HG03460 (cell line): ENCODE results near the gene MST1R.
"Not testable (repeated sequence)": the region's sequence is repeated elsewhere in the genome, so short reads cannot be mapped to it uniquely, and the experiment has no call there.

Experiments used
- ATAC-seq: cut with Tn5 transposase; IDR thresholded peaks from one replicate; pipeline ENCODE4 v1.9.1; 2021; ENCODE audit not compliant: unreplicated experiment

Gene MST1R

GRCh38 chr3:49903451-49904424, at the start of gene MST1R:
Gene MST1R (minus strand): TSS chr3:49903873. CDS start chr3:49903609, 264 bp downstream.
- peak; percentile 75 for ATAC-seq

GRCh38 chr3:49952924-49953323, 49.3 kb upstream of the MST1R start:
- no peak for ATAC-seq

DNA sequence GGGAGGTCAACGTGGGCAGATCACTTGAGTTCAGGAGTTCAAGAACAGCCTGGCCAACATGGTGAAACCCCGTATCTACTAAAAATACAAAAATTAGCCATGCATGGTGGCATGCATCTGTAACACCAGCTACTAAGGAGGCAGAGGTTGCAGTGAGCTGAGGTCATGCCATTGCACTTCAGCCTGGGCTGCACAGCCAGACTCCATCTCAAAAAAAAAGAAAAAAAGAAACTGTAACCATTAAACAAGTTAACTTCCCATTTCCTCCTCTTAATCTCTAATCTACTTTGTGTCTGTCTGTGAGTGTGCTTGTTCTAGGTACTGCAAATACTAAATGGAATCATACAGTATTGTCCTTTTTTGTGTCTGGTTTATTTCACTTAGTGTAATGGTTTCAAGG, 39.0 kb upstream of the MST1R start:
- ATAC-seq: no peak

GRCh38 chr3:49940667-49941249, 37.1 kb upstream of the MST1R start:
- ATAC-seq: no peak

GRCh38 chr3:49939858-49940666, 36.4 kb upstream of the MST1R start, which contains the start of gene RBM6:
Gene RBM6 (plus strand): TSS chr3:49940150. CDS start chr3:49962642, 22,492 bp downstream.
- peak; percentile 92 for ATAC-seq

DNA sequence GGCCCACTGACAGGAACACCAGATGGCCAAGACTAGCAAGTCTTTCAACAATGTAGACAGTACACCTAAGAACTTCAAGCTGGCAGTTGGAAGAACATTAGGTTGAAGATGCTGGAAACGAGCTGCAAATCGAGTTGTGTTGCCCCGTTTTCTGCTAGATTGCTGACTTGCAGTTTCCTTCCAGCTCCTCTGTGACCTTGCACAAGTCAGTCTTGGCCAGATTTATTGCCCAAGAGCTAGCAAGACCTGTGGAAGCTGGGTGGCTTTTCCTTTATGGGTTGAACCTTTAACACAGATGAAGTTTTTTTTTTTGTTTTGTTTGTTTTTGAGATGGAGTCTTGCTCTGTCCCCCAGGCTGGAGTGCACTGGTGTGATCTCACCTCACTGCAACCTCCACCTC, 33.4 kb upstream of the MST1R start:
- no peak for ATAC-seq

DNA sequence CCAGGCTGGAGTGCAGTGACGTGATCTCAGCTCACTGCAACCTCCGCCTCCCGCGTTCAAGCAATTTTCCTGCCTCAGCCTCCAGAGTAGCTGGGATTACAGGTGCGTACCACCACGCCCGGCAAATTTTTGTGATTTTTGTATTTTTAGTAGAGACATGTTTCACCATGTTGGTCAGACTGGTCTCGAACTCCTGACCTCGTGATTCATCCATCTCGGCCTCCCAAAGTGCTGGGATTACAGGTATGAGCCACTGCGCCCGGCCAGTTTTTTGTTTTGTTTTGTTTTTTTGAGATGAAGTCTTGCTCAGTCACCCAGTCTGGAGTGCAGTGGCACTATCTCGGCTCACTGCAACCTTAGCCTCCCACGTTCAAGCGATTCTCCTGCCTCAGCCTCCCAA, 28.6 kb upstream of the MST1R start:
- not testable (repeated sequence) for ATAC-seq

DNA sequence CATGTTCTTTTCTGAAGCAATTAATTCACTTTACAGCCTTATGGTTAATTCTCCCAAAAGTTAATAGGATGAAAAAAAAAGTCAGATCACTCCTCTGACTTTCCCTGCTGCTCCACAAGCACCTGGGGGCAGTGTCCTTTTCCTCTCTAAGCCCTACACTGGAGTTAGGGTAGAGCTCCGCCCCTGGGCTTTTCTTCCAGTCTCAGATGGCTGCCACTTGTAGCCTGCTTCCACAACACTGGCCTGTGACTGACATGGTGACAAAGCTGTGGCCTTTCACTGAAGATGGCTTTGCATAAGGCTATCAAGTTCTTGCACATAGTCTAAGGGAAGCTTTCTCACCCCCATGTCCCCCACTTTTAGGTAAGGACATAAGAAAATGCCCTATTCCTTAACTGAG, 27.2 kb upstream of the MST1R start:
- no peak for ATAC-seq

GRCh38 chr3:49930168-49930690, 26.6 kb upstream of the MST1R start:
- ATAC-seq: no peak

- ATAC-seq: peak; percentile 82
Observed at GRCh38 chr3:49929291-49930167, 25.9 kb upstream of the MST1R start, which contains the start of gene MON1A. Gene MON1A (minus strand): TSS chr3:49929811. CDS start chr3:49913346, 16,465 bp downstream.

DNA sequence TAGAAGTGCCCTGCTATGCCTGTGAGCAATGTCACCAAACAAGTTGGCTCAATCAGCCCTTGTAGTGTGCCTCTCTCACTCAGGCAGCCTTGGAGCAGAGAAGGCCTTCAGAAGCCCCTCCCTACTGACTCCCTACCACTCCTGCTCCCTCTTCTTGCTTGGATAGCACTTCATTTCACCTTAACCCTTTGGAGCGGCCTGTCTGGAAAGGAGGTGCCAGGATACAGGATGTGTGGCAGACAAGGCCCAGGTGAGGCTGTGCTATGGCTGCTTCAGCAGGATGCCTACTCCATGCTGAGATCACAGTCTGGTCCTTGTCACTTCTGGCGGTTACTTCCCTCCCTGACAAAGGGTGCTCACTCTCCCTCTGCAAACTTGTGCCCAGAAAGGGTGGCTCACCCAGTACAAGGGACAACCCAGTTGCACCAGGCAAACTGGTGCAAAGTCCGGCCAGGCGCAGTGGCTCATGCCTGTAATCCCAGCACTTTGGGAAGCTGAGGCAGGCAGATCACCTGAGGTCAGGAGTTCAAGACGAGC, 24.9 kb upstream of the MST1R start:
- ATAC-seq: no peak

DNA sequence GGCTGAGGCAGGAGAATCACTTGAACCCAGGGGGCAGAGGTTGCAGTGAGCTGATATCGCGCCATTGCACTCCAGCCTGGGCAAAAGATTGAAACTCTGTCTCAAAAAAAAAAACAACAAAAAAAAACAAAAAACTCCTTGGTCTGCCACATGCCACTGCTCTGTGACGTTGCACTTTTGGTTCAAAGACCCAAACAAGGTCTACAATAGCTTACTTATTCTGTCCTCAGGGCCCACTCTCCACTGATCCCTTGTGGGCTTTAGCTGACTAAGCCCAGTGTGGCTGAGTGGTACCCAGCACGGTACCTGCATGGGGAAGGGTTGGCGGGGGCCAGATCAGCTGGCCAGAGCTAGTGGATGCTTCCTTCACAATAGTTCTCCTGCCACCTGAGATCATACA, 24.1 kb upstream of the MST1R start:
- no peak for ATAC-seq

GRCh38 chr3:49926117-49926728, 22.6 kb upstream of the MST1R start:
- no peak for ATAC-seq

DNA sequence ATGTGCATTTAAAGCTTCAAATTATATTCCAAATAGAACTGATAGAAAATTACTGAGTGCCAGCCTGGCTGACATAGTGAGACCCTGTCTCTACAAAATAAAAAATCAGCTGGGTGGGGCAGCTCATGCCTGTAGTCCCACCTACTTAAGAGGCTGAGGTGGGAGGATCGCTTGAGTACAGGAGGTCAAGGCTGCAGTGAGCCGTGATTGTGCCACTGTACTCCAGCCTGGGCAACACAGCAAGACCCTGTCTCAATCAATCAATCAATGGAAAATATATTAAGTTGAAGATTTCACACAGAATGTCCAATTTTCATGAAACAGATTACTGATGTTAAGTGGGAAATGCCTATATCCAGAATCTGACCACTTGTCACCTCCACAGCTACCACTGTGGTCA, 21.8 kb upstream of the MST1R start:
- ATAC-seq: no peak

DNA sequence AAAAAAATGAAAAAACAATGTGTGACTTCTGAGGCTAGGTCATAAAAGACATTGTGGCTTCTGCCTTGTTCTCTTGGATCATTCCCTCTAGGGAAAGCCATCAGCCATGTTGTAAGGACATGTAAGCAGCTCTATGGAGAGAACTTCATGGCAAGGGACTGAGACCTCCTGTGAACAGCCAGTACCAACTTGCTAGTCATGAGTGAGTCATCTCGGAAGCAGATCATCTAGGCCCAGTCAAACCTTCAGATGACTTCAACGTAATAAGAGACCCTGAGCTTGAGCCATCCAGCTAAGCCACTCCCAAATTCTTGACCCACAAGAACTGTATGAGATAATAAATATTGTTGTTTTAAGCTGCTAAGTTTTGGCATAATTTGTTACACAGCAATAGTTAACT, 21.0 kb upstream of the MST1R start:
- ATAC-seq: no peak

DNA sequence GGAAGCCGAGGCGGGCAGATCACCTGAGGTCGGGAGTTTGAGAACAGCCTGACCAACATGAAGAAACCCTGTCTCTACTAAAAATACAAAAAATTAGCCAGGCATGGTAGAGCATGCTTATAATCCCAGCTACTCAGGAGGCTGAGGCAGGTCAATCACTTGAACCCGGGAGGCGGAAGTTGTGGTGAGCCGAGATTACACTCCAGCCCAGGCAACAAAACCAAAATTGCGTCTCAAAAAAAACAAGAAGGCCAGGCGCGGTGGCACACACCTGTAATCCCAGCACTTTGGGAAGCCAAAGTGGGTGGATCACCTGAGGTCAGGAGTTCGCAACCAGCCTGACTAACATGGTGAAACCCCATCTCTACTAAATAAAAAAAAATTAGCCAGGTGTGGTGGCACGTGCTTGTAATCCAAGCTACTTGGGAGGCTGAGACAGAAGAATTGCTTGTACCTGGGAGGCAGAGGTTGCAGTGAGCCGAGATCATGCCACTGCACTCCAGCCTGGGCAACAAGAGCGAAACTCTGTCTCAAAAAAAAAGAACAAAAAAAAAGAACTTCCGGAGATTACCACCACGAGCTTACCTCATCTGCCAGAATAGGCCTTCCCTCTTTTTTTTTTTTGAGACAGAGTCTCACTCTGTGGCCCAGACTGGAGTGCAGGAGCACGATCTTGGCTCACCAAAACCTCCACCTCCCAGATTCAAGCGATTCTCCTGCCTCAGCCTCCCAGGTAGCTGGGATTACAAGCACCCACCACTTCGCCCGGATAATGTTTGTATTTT, 14.3 kb upstream of the MST1R start:
- not testable (repeated sequence) for ATAC-seq

DNA sequence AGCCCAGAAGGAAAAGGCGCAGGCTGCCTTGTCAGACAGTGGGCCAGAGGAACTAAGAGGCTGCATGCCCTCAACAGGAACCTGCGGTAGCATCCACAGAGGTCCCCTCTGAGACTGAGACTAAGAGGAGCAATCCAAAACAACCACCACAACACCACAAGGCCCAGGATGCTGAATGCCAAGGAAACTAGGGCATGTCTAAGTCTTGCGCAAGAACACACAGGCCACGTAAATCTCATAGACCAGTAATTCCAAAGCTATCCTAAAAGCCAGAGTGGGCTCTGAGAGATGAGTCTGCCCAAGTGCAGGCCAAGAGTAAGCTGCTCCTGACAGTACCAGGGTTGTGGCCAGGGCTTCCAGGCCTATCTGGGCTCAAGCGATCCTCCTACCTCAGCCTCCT, 13.0 kb upstream of the MST1R start:
- no peak for ATAC-seq

DNA sequence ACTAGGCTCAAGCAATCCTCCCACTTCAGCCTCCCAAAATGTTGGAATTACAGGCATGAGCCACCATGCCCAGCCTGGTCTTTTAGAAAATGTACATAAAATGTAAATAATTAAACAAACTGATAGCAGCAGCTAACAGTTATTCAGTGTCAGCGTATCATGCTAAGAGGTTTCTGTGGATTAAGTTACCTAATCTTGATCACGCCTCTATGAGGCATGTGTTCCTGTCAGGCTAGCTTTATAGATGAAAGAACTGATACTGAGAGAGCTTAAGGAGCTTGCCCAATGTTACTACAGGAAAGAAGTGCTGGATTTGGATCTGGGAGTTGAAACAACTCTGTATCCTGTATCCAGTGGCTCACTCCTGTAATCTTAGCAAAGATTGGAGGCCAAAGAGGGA, 11.2 kb upstream of the MST1R start:
- ATAC-seq: no peak

- ATAC-seq: no peak
Observed at GRCh38 chr3:49912881-49913281, 9.2 kb upstream of the MST1R start.
